ENCODE results near the gene GPC5.

GPC5 gene

GRCh38 chr13:92407858-92408257, 1009.4 kb downstream of the GPC5 start (continued):
- TF ChIP-seq PRDM10 (tag by site-specific recombination; IDR thresholded peaks at IDR 0.05) (no peak), ZNF394 (tag by site-specific recombination; IDR thresholded peaks at IDR 0.05; ENCODE audit: borderline replicate concordance) (no peak), ZBTB17 (tag by site-specific recombination; IDR thresholded peaks at IDR 0.05) (no peak), ZNF423 (tag by site-specific recombination; IDR thresholded peaks at IDR 0.05) (no peak), ZSCAN4 (tag by site-specific recombination; IDR thresholded peaks at IDR 0.05) (no peak), ZNF555 (tag by site-specific recombination; conservative IDR thresholded peaks at IDR 0.05) (no peak), ZBTB6 (tag by site-specific recombination; IDR thresholded peaks at IDR 0.05) (no peak), ZNF561 (tag by site-specific recombination; IDR thresholded peaks at IDR 0.05; ENCODE audit: borderline replicate concordance) (no peak)

GRCh38 chr13:92412481-92412880, 1014.1 kb downstream of the GPC5 start:
- ChIA-PET POLR2A (no interaction called here), CTCF (no interaction called here)
- Histone ChIP-seq H3K36me3 (ENCODE audit: control insufficient read depth in 2 of 2, insufficient read depth in 1 of 2, low read length in 2 of 2) (no peaks in the 10 kb centered on the region), H3K4me3 (ENCODE audit: low read depth, low read length) (no peak overlapping the region), H3K27ac (ENCODE audit: extremely low read depth, low read depth, low read length) (no peak overlapping the region), H3K4me1 (ENCODE audit: control insufficient read depth, insufficient read depth, low read length) (no peaks in the 10 kb centered on the region), H3K9me3 (ENCODE audit: control insufficient read depth, insufficient read depth, low read depth, low read length) (no peaks in the 10 kb centered on the region)
- TF ChIP-seq ZNF274 (IDR thresholded peaks at IDR 0.05; ENCODE audit: low read length) (no peak), ZNF274 (tag by site-specific recombination; IDR thresholded peaks at IDR 0.05; ENCODE audit: borderline replicate concordance) (no peak), REPIN1 (tag by site-specific recombination; IDR thresholded peaks at IDR 0.05; ENCODE audit: low read depth) (no peak), ZNF280C (tag by site-specific recombination; IDR thresholded peaks at IDR 0.05) (no peak), GLI4 (tag by site-specific recombination; IDR thresholded peaks at IDR 0.05) (no peak), ZNF501 (tag by site-specific recombination; IDR thresholded peaks at IDR 0.05) (no peak), OSR2 (tag by site-specific recombination; IDR thresholded peaks at IDR 0.05) (no peak), MYNN (tag by site-specific recombination; IDR thresholded peaks at IDR 0.05; ENCODE audit: borderline replicate concordance) (no peak), ZIC2 (tag by site-specific recombination; IDR thresholded peaks at IDR 0.05) (no peak), ZNF561 (tag by site-specific recombination; IDR thresholded peaks at IDR 0.05; ENCODE audit: borderline replicate concordance) (no peak), ZNF514 (tag by site-specific recombination; IDR thresholded peaks at IDR 0.05) (no peak), AEBP2 (tag by site-specific recombination; IDR thresholded peaks at IDR 0.05; ENCODE audit: borderline replicate concordance) (no peak), ZNF747 (tag by site-specific recombination; IDR thresholded peaks at IDR 0.05) (no peak), ZNF792 (tag by site-specific recombination; IDR thresholded peaks at IDR 0.05) (no peak), ZBTB7A (tag by site-specific recombination; IDR thresholded peaks at IDR 0.05; ENCODE audit: low read depth) (no peak), ZNF560 (tag by site-specific recombination; IDR thresholded peaks at IDR 0.05; ENCODE audit: borderline replicate concordance) (no peak), ZBTB11 (tag by site-specific recombination; conservative IDR thresholded peaks at IDR 0.05; ENCODE audit: low read depth) (no peak)

Measured in HEK293 (cell line).